Mesenchymal stem cell (in vitro differentiated cells and primary cell): Measurements from ENCODE around the gene MTCL1.

Experiments used
- DNase-seq: peaks from one replicate; pipeline ENCODE4 v3.0.0-alpha.2; 2013
- H2AFZ ChIP-seq: one replicate; pipeline ENCODE4 v1.6.1; 2013; ENCODE audit warnings: low read depth, mild to moderate bottlenecking, control low read depth, inconsistent platforms, low read length, moderate library complexity
- H2AK5ac ChIP-seq: 2 replicates; pipeline ENCODE4 v1.6.1; 2013; ENCODE audit warnings: low read length, moderate library complexity, mild to moderate bottlenecking, inconsistent platforms; ENCODE audit not compliant: severe bottlenecking
- H2BK120ac ChIP-seq: one replicate; pipeline ENCODE4 v1.6.1; 2013; ENCODE audit warnings: low read depth, mild to moderate bottlenecking, inconsistent platforms, low read length, moderate library complexity
- H2BK12ac ChIP-seq, 2 experiments: one replicate each; pipeline ENCODE4 v1.6.1; 2013; ENCODE audit warnings: inconsistent platforms in 2 of 2, low read length in 2 of 2, mild to moderate bottlenecking in 2 of 2, moderate library complexity in 2 of 2, control low read depth in 1 of 2
- H2BK15ac ChIP-seq: one replicate; pipeline ENCODE4 v1.6.1; 2013; ENCODE audit warnings: mild to moderate bottlenecking, low read depth, inconsistent platforms; ENCODE audit not compliant: poor library complexity, severe bottlenecking
- H2BK5ac ChIP-seq: 2 replicates; pipeline ENCODE4 v1.6.1; 2013; ENCODE audit warnings: low read depth, mild to moderate bottlenecking, low read length, control low read depth, inconsistent platforms; ENCODE audit not compliant: poor library complexity, severe bottlenecking
- H3K14ac ChIP-seq, 2 experiments: one replicate each; pipeline ENCODE4 v1.6.1; 2013; ENCODE audit warnings: inconsistent platforms in 2 of 2, low read length in 2 of 2, control low read depth in 1 of 2, mild to moderate bottlenecking in 1 of 2, moderate library complexity in 1 of 2
- H3K18ac ChIP-seq, 2 experiments: one replicate each; pipeline ENCODE4 v1.6.1; 2013; ENCODE audit warnings: inconsistent platforms in 2 of 2, low read length in 2 of 2, control low read depth in 1 of 2, low read depth in 1 of 2, mild to moderate bottlenecking in 1 of 2
- H3K23ac ChIP-seq, 2 experiments: one replicate each; pipeline ENCODE4 v1.6.1; 2013; ENCODE audit warnings: inconsistent platforms in 2 of 2, low read length in 2 of 2, mild to moderate bottlenecking in 2 of 2, moderate library complexity in 2 of 2, control low read depth in 1 of 2
- H3K27ac ChIP-seq: 2 replicates; pipeline ENCODE4 v1.5.1; 2013; ENCODE audit warnings: mild to moderate bottlenecking, moderate library complexity, low read length, control low read depth, inconsistent platforms; ENCODE audit not compliant: poor library complexity, severe bottlenecking
- H3K27me3 ChIP-seq, 2 experiments: 2 replicates each; pipeline versions ENCODE4 v1.6.1 to v1.7.0; 2013; ENCODE audit warnings: low read length in 2 of 2, mild to moderate bottlenecking in 2 of 2, moderate library complexity in 2 of 2, control low read depth in 1 of 2, inconsistent platforms in 1 of 2; ENCODE audit not compliant: control insufficient read depth in 1 of 2, insufficient read depth in 1 of 2
- H3K36me3 ChIP-seq, 2 experiments: 2 replicates each; pipeline versions ENCODE4 v1.6.1 to v1.7.0; 2013; ENCODE audit warnings: low read length in 2 of 2, control low read depth in 1 of 2, inconsistent platforms in 1 of 2, low read depth in 1 of 2, mild to moderate bottlenecking in 1 of 2; ENCODE audit not compliant: insufficient read depth in 2 of 2, control insufficient read depth in 1 of 2
- H3K4ac ChIP-seq, 2 experiments: one replicate each; pipeline ENCODE4 v1.6.1; 2013; ENCODE audit warnings: inconsistent platforms in 2 of 2, low read length in 2 of 2, mild to moderate bottlenecking in 2 of 2, moderate library complexity in 2 of 2, control low read depth in 1 of 2, low read depth in 1 of 2
- H3K4me1 ChIP-seq: 2 replicates; pipeline ENCODE4 v1.6.1; 2013; ENCODE audit warnings: low read depth, low read length, control low read depth; ENCODE audit not compliant: control insufficient read depth, insufficient read depth
- H3K4me2 ChIP-seq: 2 replicates; pipeline ENCODE4 v1.6.1; 2013; ENCODE audit warnings: low read length, mild to moderate bottlenecking, inconsistent platforms; ENCODE audit not compliant: poor library complexity, severe bottlenecking
- H3K4me3 ChIP-seq, 2 experiments: 2 replicates each; pipeline versions ENCODE4 v1.5.1 to v1.7.0; 2013; ENCODE audit warnings: low read length in 2 of 2, mild to moderate bottlenecking in 2 of 2, control low read depth in 1 of 2, low read depth in 1 of 2; ENCODE audit not compliant: insufficient read depth in 1 of 2
- H3K79me1 ChIP-seq: replicated peaks from 2 replicates; pipeline ENCODE4 v1.6.1; 2013; ENCODE audit warnings: mild to moderate bottlenecking, control low read depth, low read length, inconsistent platforms; ENCODE audit not compliant: poor library complexity, severe bottlenecking
- H3K9ac ChIP-seq: 2 replicates; pipeline ENCODE4 v1.7.0; 2013; ENCODE audit warnings: mild to moderate bottlenecking, low read length, moderate library complexity
- H3K9me3 ChIP-seq: 2 replicates; pipeline ENCODE4 v1.7.0; 2013; ENCODE audit warnings: mild to moderate bottlenecking, low read length; ENCODE audit not compliant: control insufficient read depth
- H4K8ac ChIP-seq: one replicate; pipeline ENCODE4 v1.6.1; 2013; ENCODE audit warnings: inconsistent platforms, mild to moderate bottlenecking, low read length, moderate library complexity
- H4K91ac ChIP-seq: one replicate; pipeline ENCODE4 v1.6.1; 2013; ENCODE audit warnings: mild to moderate bottlenecking, low read length, inconsistent platforms
- whole genome bisulfite sequencing: methylation state at CpG from one replicate; pipeline ENCODE4 v1.1.7; 2013; ENCODE audit warnings: mixed read lengths; 5-methylcytosine and 5-hydroxymethylcytosine counted together

MTCL1 gene

GRCh38 chr18:8825273-8825672 lies 119.9 kb downstream of the MTCL1 start:
- H3K79me1 ChIP-seq = peaks cover 22% of the 10 kb centered on the region
- 96% methylated on average over 13 of the region's 13 CpGs for WGBS
- H4K91ac ChIP-seq = no peak overlapping the region
- peaks cover 79 to 98% of the 10 kb centered on the region in 2 experiments for H3K36me3 ChIP-seq
- no peaks in the 10 kb centered on the region for H3K9me3 ChIP-seq
- no peak overlapping the region for H3K14ac ChIP-seq
- no peak overlapping the region for H3K4me3 ChIP-seq
- H3K18ac ChIP-seq = no peak overlapping the region
- H2BK12ac ChIP-seq = no peak overlapping the region
- no peak overlapping the region for H3K27ac ChIP-seq
- H3K4me2 ChIP-seq = no peak overlapping the region
- H3K4ac ChIP-seq = no peak overlapping the region
- H4K8ac ChIP-seq = no peak overlapping the region
- H2BK15ac ChIP-seq = no peak overlapping the region
- no peak overlapping the region for H3K23ac ChIP-seq
- H2BK5ac ChIP-seq = no peak overlapping the region
- H2BK120ac ChIP-seq = no peak overlapping the region
- H2AFZ ChIP-seq = no peak overlapping the region
- H2AK5ac ChIP-seq = no peak overlapping the region
- no peaks in the 10 kb centered on the region for H3K27me3 ChIP-seq
- DNase-seq = no peak
- H3K9ac ChIP-seq = no peak overlapping the region
- H3K4me1 ChIP-seq = peaks cover 18% of the 10 kb centered on the region

- H4K91ac ChIP-seq = no peak overlapping the region
- no peak overlapping the region for H2AK5ac ChIP-seq
- H3K36me3 ChIP-seq = peaks cover 78 to 98% of the 10 kb centered on the region in 2 experiments
- peaks cover 22% of the 10 kb centered on the region for H3K79me1 ChIP-seq
- H3K27ac ChIP-seq = no peak overlapping the region
- H3K9ac ChIP-seq = no peak overlapping the region
- peaks cover 19% of the 10 kb centered on the region for H3K4me1 ChIP-seq
- no peaks in the 10 kb centered on the region for H3K27me3 ChIP-seq
- H3K4me2 ChIP-seq = no peak overlapping the region
- H3K9me3 ChIP-seq = no peaks in the 10 kb centered on the region
- H2BK5ac ChIP-seq = no peak overlapping the region
- H2BK15ac ChIP-seq = no peak overlapping the region
- no peak overlapping the region for H3K4me3 ChIP-seq
- no peak overlapping the region for H4K8ac ChIP-seq
- H3K4ac ChIP-seq = no peak overlapping the region
- no peak overlapping the region for H3K18ac ChIP-seq
- DNase-seq = no peak
- H3K14ac ChIP-seq = no peak overlapping the region
- no peak overlapping the region for H3K23ac ChIP-seq
- WGBS = 88% methylated on average over 16 of the region's 20 CpGs
- H2AFZ ChIP-seq = no peak overlapping the region
- H2BK12ac ChIP-seq = no peak overlapping the region
- no peak overlapping the region for H2BK120ac ChIP-seq
Measured at GRCh38 chr18:8825729-8826375, 120.5 kb downstream of the MTCL1 start.

DNA sequence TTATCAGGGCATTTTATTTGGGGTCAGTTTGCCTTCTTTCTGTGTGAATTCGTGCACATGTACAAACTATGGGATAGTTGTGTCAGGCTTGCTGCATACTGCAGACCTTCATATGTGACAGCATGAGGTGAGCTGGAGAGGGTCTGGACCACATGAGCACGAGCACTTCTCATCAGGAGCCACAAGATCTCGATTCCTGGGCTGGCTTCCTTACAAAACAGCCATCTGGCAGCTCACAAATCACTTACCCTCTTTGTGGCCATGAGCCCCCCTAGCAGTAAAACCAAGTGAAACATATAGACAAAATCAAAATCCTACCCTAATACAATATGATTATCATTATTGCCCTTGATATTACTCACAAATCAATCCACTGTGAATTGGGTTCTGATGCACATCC lies 121.2 kb downstream of the MTCL1 start:
- no peak overlapping the region for H3K4me2 ChIP-seq
- H2AK5ac ChIP-seq = no peak overlapping the region
- H3K4me3 ChIP-seq = no peak overlapping the region
- no peak overlapping the region for H3K14ac ChIP-seq
- H2BK120ac ChIP-seq = no peak overlapping the region
- H3K9me3 ChIP-seq = no peaks in the 10 kb centered on the region
- H2BK12ac ChIP-seq = no peak overlapping the region
- no peak overlapping the region for H3K4ac ChIP-seq
- peaks cover 22% of the 10 kb centered on the region for H3K79me1 ChIP-seq
- H3K27ac ChIP-seq = no peak overlapping the region
- 96% methylated on average over 3 of the region's 3 CpGs for WGBS
- H2BK15ac ChIP-seq = no peak overlapping the region
- no peak overlapping the region for H4K8ac ChIP-seq
- H3K18ac ChIP-seq = no peak overlapping the region
- no peak overlapping the region for H4K91ac ChIP-seq
- H2AFZ ChIP-seq = no peak overlapping the region
- no peak overlapping the region for H3K9ac ChIP-seq
- no peak overlapping the region for H2BK5ac ChIP-seq
- no peak overlapping the region for H3K23ac ChIP-seq
- DNase-seq = no peak
- peaks cover 76 to 98% of the 10 kb centered on the region in 2 experiments for H3K36me3 ChIP-seq
- no peaks in the 10 kb centered on the region for H3K27me3 ChIP-seq
- H3K4me1 ChIP-seq = peaks cover 23% of the 10 kb centered on the region

- Histone ChIP-seq H3K27ac (no peak overlapping the region), H3K4me3 (no peak overlapping the region), H3K9ac (no peak overlapping the region), H2BK5ac (no peak overlapping the region), H3K4me2 (no peak overlapping the region), H2BK12ac (no peak overlapping the region), H3K27me3 (no peaks in the 10 kb centered on the region), H2BK15ac (no peak overlapping the region), H3K4ac (no peak overlapping the region), H3K36me3 (peaks cover 76 to 98% of the 10 kb centered on the region in 2 experiments), H3K9me3 (no peaks in the 10 kb centered on the region), H3K18ac (no peak overlapping the region), H3K79me1 (peaks cover 22% of the 10 kb centered on the region), H2BK120ac (no peak overlapping the region), H2AK5ac (no peak overlapping the region), H3K23ac (no peak overlapping the region), H2AFZ (no peak overlapping the region), H3K14ac (no peak overlapping the region), H3K4me1 (peaks cover 24% of the 10 kb centered on the region), H4K91ac (no peak overlapping the region), H4K8ac (no peak overlapping the region)
- WGBS = 89% methylated on average over 12 of the region's 12 CpGs
- no peak for DNase-seq
Measured at GRCh38 chr18:8826971-8827370, 121.6 kb downstream of the MTCL1 start.
